Upper lobe of right lung (tissue), 1 donor: ENCODE measurements around the gene MARCHF3. TPM values are rescaled to one million over a fixed set of nuclear protein-coding genes. Genes with fewer than 3 reads are reported as not detected.

Experiments
- ATAC-seq: fragments of 200-7000 bp; cut with Tn5 transposase; one replicate; pipeline ENCODE4 v1.9.1; 2020; ENCODE audit warnings: mild to moderate bottlenecking, moderate library complexity
- DNase-seq: peaks from one replicate; pipeline ENCODE4 v3.0.0-alpha.2; 2020
- H3K27ac ChIP-seq: fragments of 200-600 bp; one replicate; pipeline ENCODE4 v1.8.0; 2022
- H3K27me3 ChIP-seq: fragments of 200-600 bp; one replicate; pipeline ENCODE4 v1.8.0; 2022; ENCODE audit warnings: mild to moderate bottlenecking
- H3K36me3 ChIP-seq: fragments of 200-600 bp; one replicate; pipeline ENCODE4 v1.8.0; 2022
- H3K4me1 ChIP-seq: fragments of 200-600 bp; one replicate; pipeline ENCODE4 v1.8.0; 2022
- H3K4me3 ChIP-seq: fragments of 200-600 bp; one replicate; pipeline ENCODE4 v1.8.0; 2022; ENCODE audit warnings: mild to moderate bottlenecking
- H3K9me3 ChIP-seq: fragments of 200-600 bp; one replicate; pipeline ENCODE4 v1.8.0; 2022
- CTCF ChIP-seq: fragments of 200-600 bp; IDR thresholded peaks from one replicate; pipeline ENCODE4 v1.8.0; 2022; ENCODE audit warnings: antibody characterized with exemption
- intact Hi-C: fragments of 100-400 bp; cut with DNase I; formaldehyde crosslinking; loops from one replicate; pipeline ENCODE4 v1.11.0; 2022
- total RNA-seq: library from RNA; stranded (reverse); fragmentation: NEBNext Ultra II Directional; extraction: Animal tissue kit (Norgen Biotek cat#: 25700); gene quantifications from one replicate; pipeline ENCODE4 v1.2.1, GENCODE V29; 2021
- donor health status: DM: no; HTN: yes; CAD: no; lungs with severe emphysema.

The MARCHF3 gene
- total RNA-seq, 1 donor from 2014 or later = 11.1 TPM

GRCh38 chr5:126982926-126983873 is 47.2 kb downstream of the MARCHF3 start:
- Histone ChIP-seq H3K9me3 (no peaks in the 10 kb centered on the region), H3K27ac (no peak overlapping the region)

GRCh38 chr5:126982202-126982601 is 48.2 kb downstream of the MARCHF3 start:
- no peaks in the 10 kb centered on the region for H3K27me3 ChIP-seq
- DNase-seq = no peak
- H3K36me3 ChIP-seq = no peaks in the 10 kb centered on the region
- no peaks in the 10 kb centered on the region for H3K9me3 ChIP-seq
- ATAC-seq = peak; percentile 25
- no peak overlapping the region for H3K4me3 ChIP-seq
- H3K27ac ChIP-seq = no peak overlapping the region
- TF ChIP-seq CTCF = no peak
- intact Hi-C loops = no loop called here
- no peaks in the 10 kb centered on the region for H3K4me1 ChIP-seq

More at GRCh38 chr5:126982926-126983873, 47.2 kb downstream of the MARCHF3 start:
- Histone ChIP-seq H3K4me3 (no peak overlapping the region), H3K27me3 (no peaks in the 10 kb centered on the region), H3K4me1 (no peaks in the 10 kb centered on the region), H3K36me3 (no peaks in the 10 kb centered on the region)
- DNase-seq (no peak), ATAC-seq (no peak)
- intact Hi-C loops = no loop called here
- no peak for TF ChIP-seq CTCF

- Histone ChIP-seq H3K27ac (no peak overlapping the region), H3K9me3 (no peaks in the 10 kb centered on the region), H3K36me3 (no peaks in the 10 kb centered on the region), H3K27me3 (no peaks in the 10 kb centered on the region), H3K4me1 (no peaks in the 10 kb centered on the region), H3K4me3 (no peak overlapping the region)
- intact Hi-C loops = no loop called here
- DNase-seq = no peak
- TF ChIP-seq CTCF = no peak
- ATAC-seq = no peak
Measured at GRCh38 chr5:126981701-126982100, 48.7 kb downstream of the MARCHF3 start.

GRCh38 chr5:126981222-126981621 is 49.1 kb downstream of the MARCHF3 start:
- H3K27me3 ChIP-seq = no peaks in the 10 kb centered on the region
- no peak for ATAC-seq
- no peak for DNase-seq
- no peaks in the 10 kb centered on the region for H3K9me3 ChIP-seq
- H3K4me1 ChIP-seq = no peaks in the 10 kb centered on the region
- H3K27ac ChIP-seq = no peak overlapping the region
- intact Hi-C loops = no loop called here
- no peak overlapping the region for H3K4me3 ChIP-seq
- H3K36me3 ChIP-seq = no peaks in the 10 kb centered on the region
- TF ChIP-seq CTCF = no peak

GRCh38 chr5:126978258-126978657 is 52.1 kb downstream of the MARCHF3 start:
- H3K36me3 ChIP-seq = no peaks in the 10 kb centered on the region
- ATAC-seq (no peak), DNase-seq (no peak)
- intact Hi-C loops = no loop called here
- no peak overlapping the region for H3K27ac ChIP-seq
- H3K4me1 ChIP-seq = no peaks in the 10 kb centered on the region
- H3K4me3 ChIP-seq = no peak overlapping the region
- no peak for TF ChIP-seq CTCF
- H3K27me3 ChIP-seq = no peaks in the 10 kb centered on the region
- no peaks in the 10 kb centered on the region for H3K9me3 ChIP-seq
